Prostate gland (tissue), 2 donors: Measurements from ENCODE around the gene SPSB3. TPM values are rescaled to one million over a fixed set of nuclear protein-coding genes. Genes with fewer than 3 reads are reported as not detected.

ENCODE experiments used
- DNase-seq: peaks from one replicate; pipeline ENCODE4 v3.0.0-alpha.2; 2019; ENCODE audit warnings: low spot score
- H3K27ac ChIP-seq, 2 donors: fragments of 200-600 bp; sonication (generic); 2 replicates each; pipeline ENCODE4 v1.5.1; 2017 to 2019
- H3K27me3 ChIP-seq: fragments of 200-600 bp; sonication (generic); replicated peaks from 2 replicates; pipeline ENCODE4 v1.5.1; 2019; ENCODE audit not compliant: insufficient read depth
- H3K36me3 ChIP-seq, 2 donors: fragments of 200-600 bp; sonication (generic); 1 replicate in 1 of 2; 2 replicates in 1 of 2; pipeline versions ENCODE4 v1.5.1 to v1.8.1; 2017 to 2019
- H3K4me1 ChIP-seq: fragments of 200-600 bp; sonication (generic); replicated peaks from 2 replicates; pipeline ENCODE4 v1.5.1; 2019
- H3K4me3 ChIP-seq, 2 donors: fragments of 200-600 bp; sonication (generic); 2 replicates each; pipeline ENCODE4 v1.5.1; 2017 to 2019
- H3K9me3 ChIP-seq: fragments of 200-600 bp; sonication (generic); 2 replicates; pipeline ENCODE4 v1.5.1; 2017
- POLR2A ChIP-seq: fragments of 450-650 bp; IDR thresholded peaks from one replicate; pipeline ENCODE4 v1.6.1; 2016; ENCODE audit warnings: antibody characterized with exemption, mild to moderate bottlenecking
- POLR2AphosphoS5 ChIP-seq: sonication (generic); formaldehyde crosslinking; IDR thresholded peaks from one replicate; pipeline ENCODE4 v1.6.1; 2017; ENCODE audit warnings: antibody characterized with exemption
- WGBS: methylation state at CpG from one replicate; pipeline ENCODE4 v1.1.5; 2018; 5-methylcytosine and 5-hydroxymethylcytosine counted together
- intact Hi-C: fragments of 100-400 bp; cut with DNase I; formaldehyde crosslinking; loops from one replicate; pipeline ENCODE4 v1.14.2; 2022
- total RNA-seq, 2 donors: library from RNA; depleted of rRNA; stranded (reverse); fragments of >200 nt; gene quantifications; one replicate each; pipeline ENCODE4 v1.1.0, GENCODE V29; 2016
- TF ChIP-seq, protein P1 (sequence below), 4 experiments: fragments of 200-600 bp in 2 of 4; fragments of 450-650 bp in 2 of 4; sonication (generic) in 2 of 4; IDR thresholded peaks; 1 replicate in 3 of 4; 2 replicates in 1 of 4; pipeline ENCODE4 v1.5.1; 2016 to 2019; ENCODE audit warnings: antibody characterized with exemption in 4 of 4, mild to moderate bottlenecking in 2 of 4, moderate library complexity in 2 of 4

The SPSB3 gene
- total RNA-seq, 2 donors from 2014 or later = 87.8 to 138 TPM

DNA sequence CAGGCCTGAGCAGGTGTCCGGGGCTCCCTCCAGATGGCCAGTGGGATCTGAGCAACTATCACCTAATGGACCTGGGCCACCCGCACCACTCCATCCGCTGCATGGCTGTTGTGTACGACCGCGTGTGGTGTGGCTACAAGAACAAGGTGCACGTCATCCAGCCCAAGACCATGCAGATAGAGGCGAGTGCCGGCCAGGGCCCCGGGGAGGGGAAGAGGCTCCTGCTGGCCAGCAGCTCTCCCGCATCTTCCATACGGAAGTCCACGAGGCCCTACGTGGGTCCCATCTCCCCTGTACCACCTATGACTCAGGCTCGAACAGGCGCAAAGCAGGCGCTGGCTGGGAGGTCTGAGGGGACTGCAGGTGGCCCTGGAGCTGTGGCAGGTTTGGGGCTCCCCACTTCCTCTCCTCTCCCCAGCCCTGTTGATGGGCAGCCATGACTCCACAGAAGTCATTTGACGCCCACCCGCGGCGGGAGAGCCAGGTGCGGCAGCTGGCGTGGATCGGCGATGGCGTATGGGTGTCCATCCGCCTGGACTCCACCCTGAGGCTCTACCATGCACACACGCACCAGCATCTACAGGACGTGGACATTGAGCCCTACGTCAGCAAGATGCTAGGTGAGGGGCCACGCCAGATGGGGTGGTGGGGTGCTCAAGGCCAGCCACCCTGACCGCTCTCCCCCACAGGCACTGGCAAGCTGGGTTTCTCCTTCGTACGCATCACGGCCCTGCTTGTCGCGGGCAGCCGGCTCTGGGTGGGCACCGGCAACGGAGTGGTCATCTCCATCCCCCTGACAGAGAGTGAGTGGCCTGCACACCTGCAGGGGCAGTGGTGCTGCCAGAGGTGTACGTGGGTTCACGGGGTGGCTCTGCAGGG, 15.0 kb downstream of the SPSB3 start:
- TF ChIP-seq POLR2AphosphoS5 (no peak), POLR2A (no peak)
- TF ChIP-seq, protein P1, sequence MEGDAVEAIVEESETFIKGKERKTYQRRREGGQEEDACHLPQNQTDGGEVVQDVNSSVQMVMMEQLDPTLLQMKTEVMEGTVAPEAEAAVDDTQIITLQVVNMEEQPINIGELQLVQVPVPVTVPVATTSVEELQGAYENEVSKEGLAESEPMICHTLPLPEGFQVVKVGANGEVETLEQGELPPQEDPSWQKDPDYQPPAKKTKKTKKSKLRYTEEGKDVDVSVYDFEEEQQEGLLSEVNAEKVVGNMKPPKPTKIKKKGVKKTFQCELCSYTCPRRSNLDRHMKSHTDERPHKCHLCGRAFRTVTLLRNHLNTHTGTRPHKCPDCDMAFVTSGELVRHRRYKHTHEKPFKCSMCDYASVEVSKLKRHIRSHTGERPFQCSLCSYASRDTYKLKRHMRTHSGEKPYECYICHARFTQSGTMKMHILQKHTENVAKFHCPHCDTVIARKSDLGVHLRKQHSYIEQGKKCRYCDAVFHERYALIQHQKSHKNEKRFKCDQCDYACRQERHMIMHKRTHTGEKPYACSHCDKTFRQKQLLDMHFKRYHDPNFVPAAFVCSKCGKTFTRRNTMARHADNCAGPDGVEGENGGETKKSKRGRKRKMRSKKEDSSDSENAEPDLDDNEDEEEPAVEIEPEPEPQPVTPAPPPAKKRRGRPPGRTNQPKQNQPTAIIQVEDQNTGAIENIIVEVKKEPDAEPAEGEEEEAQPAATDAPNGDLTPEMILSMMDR (IDR thresholded peaks at IDR 0.05) = no peak
- Histone ChIP-seq H3K27me3 (no peaks in the 10 kb centered on the region), H3K4me3 (no peak overlapping the region), H3K9me3 (no peaks in the 10 kb centered on the region), H3K27ac (no peak overlapping the region), H3K36me3 (peaks cover 0 to 20% of the 10 kb centered on the region in 2 donors), H3K4me1 (peaks cover 6% of the 10 kb centered on the region)
- DNase-seq = no peak
- 90% methylated on average over 42 of the region's 42 CpGs for WGBS
- intact Hi-C loops = loop anchor here (10.0 kb wide), 1 partner anchor 553 kb away; no protein-coding TSS in a partner anchor

DNA sequence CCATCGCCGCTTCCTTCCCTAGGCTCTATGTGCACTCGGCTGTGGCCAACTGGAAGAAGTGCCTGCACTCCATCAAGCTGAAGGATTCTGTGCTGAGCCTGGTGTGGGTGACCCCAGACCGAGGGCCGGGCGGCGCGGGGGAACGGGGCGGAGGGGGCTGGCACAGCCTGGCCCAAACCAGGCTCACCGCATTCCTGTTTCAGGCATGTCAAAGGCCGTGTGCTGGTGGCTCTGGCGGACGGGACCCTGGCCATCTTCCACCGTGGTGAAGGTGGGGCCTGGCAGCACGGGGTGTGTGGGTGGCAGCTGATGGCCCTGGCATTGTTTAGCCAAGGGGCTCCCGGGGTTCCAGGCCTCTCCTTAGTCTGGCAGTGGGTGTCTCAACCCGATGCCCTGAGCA, 15.7 kb downstream of the SPSB3 start:
- no peak for DNase-seq
- TF ChIP-seq, protein P1 (IDR thresholded peaks at IDR 0.05) = no peak
- TF ChIP-seq POLR2AphosphoS5 (no peak), POLR2A (no peak)
- H3K27me3 ChIP-seq = no peaks in the 10 kb centered on the region
- 63% methylated on average over 17 of the region's 18 CpGs for WGBS
- H3K4me1 ChIP-seq = peaks cover 6% of the 10 kb centered on the region
- H3K27ac ChIP-seq = no peak overlapping the region
- intact Hi-C loops = loop anchor here (10.0 kb wide), 1 partner anchor 552 kb away; no protein-coding TSS in a partner anchor
- no peak overlapping the region for H3K4me3 ChIP-seq
- no peaks in the 10 kb centered on the region for H3K9me3 ChIP-seq
- H3K36me3 ChIP-seq = peaks cover 0 to 25% of the 10 kb centered on the region in 2 donors

DNA sequence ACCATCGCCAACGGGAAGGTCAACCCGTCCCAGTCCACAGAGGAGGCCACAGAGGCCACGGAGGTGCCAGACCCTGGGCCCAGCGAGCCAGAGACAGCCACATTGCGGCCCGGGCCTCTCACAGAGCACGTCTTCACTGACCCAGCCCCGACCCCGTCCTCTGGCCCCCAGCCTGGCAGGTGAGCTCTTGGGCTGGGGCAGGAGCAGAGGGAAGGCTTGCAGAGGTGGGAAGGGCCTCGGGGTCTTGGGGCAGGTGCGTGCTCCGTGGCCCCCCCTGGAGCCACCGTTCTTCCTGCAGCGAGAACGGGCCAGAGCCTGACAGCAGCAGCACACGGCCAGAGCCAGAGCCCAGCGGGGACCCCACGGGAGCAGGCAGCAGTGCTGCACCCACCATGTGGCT, 16.1 kb downstream of the SPSB3 start:
- Histone ChIP-seq H3K36me3 (peaks cover 0 to 26% of the 10 kb centered on the region in 2 donors), H3K4me1 (peaks cover 6% of the 10 kb centered on the region), H3K4me3 (no peak overlapping the region), H3K27ac (no peak overlapping the region), H3K9me3 (no peaks in the 10 kb centered on the region), H3K27me3 (no peaks in the 10 kb centered on the region)
- intact Hi-C loops = loop anchor here (10.0 kb wide), 1 partner anchor 551 kb away; no protein-coding TSS in a partner anchor
- no peak for TF ChIP-seq POLR2AphosphoS5
- TF ChIP-seq POLR2A = no peak
- TF ChIP-seq, protein P1 (IDR thresholded peaks at IDR 0.05) = no peak
- DNase-seq = no peak
- WGBS = 75% methylated on average over 16 of the region's 19 CpGs

DNA sequence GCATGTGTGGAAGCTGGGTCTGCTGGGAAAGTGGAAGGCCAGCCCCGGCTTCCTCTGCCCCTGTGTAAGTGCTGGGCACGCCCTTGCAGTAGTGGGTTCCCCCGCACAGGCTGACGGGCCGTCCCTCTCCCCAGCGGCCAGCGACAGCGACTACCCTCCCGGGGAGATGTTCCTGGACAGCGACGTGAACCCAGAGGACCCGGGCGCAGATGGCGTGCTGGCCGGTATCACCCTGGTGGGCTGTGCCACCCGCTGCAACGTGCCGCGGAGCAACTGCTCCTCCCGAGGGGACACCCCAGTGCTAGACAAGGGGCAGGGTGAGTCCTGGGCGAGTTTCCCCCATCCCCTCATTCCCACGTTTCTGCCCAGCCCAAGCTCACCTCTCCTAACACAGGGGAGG, 16.5 kb downstream of the SPSB3 start:
- Histone ChIP-seq H3K4me3 (no peak overlapping the region), H3K4me1 (peaks cover 6% of the 10 kb centered on the region), H3K27me3 (no peaks in the 10 kb centered on the region), H3K36me3 (peaks cover 0 to 28% of the 10 kb centered on the region in 2 donors), H3K9me3 (no peaks in the 10 kb centered on the region), H3K27ac (no peak overlapping the region)
- 91% methylated on average over 20 of the region's 22 CpGs for WGBS
- intact Hi-C loops = loop anchor here (10.0 kb wide), 1 partner anchor 551 kb away; no protein-coding TSS in a partner anchor
- TF ChIP-seq POLR2A = no peak
- TF ChIP-seq, protein P1 (IDR thresholded peaks at IDR 0.05) = no peak
- no peak for DNase-seq
